Duodenal mucosa (tissue), 2 donors: ENCODE results near the gene GPD1L.

Experiments used
- H3K27ac ChIP-seq: one replicate; pipeline ENCODE4 v1.7.0; 2013; ENCODE audit warnings: low read depth, low read length
- H3K27me3 ChIP-seq, 2 donors: one replicate each; pipeline ENCODE4 v1.7.0; 2013; ENCODE audit warnings: low read length in 2 of 2, control low read depth in 1 of 2; ENCODE audit not compliant: insufficient read depth in 2 of 2, control insufficient read depth in 1 of 2
- H3K36me3 ChIP-seq, 2 donors: one replicate each; pipeline ENCODE4 v1.7.0; 2013; ENCODE audit warnings: low read length in 2 of 2, control low read depth in 1 of 2; ENCODE audit not compliant: insufficient read depth in 2 of 2, control insufficient read depth in 1 of 2
- H3K4me1 ChIP-seq, 2 donors: one replicate each; pipeline ENCODE4 v1.7.0; 2013; ENCODE audit warnings: low read length in 2 of 2, control low read depth in 1 of 2; ENCODE audit not compliant: insufficient read depth in 2 of 2, control insufficient read depth in 1 of 2
- H3K4me3 ChIP-seq, 2 donors: one replicate each; pipeline ENCODE4 v1.7.0; 2013; ENCODE audit warnings: low read length in 2 of 2, low read depth in 1 of 2
- H3K9ac ChIP-seq, 2 donors: one replicate each; pipeline ENCODE4 v1.7.0; 2013; ENCODE audit warnings: low read length in 2 of 2, low read depth in 1 of 2
- H3K9me3 ChIP-seq, 2 donors: one replicate each; pipeline ENCODE4 v1.7.0; 2013; ENCODE audit warnings: low read length in 2 of 2, control low read depth in 1 of 2; ENCODE audit not compliant: control insufficient read depth in 1 of 2

The GPD1L gene

GRCh38 chr3:32175607-32176197 lies 69.3 kb downstream of the GPD1L start:
- Histone ChIP-seq H3K4me3 (no peak overlapping the region), H3K9ac (no peak overlapping the region), H3K4me1 (peaks cover 0 to 4% of the 10 kb centered on the region in 2 donors), H3K27me3 (no peaks in the 10 kb centered on the region), H3K27ac (no peak overlapping the region), H3K9me3 (peaks cover 0 to 5% of the 10 kb centered on the region in 2 donors), H3K36me3 (no peaks in the 10 kb centered on the region)

GRCh38 chr3:32176989-32177701 lies 70.7 kb downstream of the GPD1L start:
- H3K9ac ChIP-seq = no peak overlapping the region
- no peak overlapping the region for H3K27ac ChIP-seq
- peaks cover 0 to 4% of the 10 kb centered on the region in 2 donors for H3K4me1 ChIP-seq
- no peaks in the 10 kb centered on the region for H3K36me3 ChIP-seq
- H3K27me3 ChIP-seq = no peaks in the 10 kb centered on the region
- H3K4me3 ChIP-seq = peak overlapping the region in 1 of 2 donors; percentile 5
- H3K9me3 ChIP-seq = no peaks in the 10 kb centered on the region

- H3K4me3 ChIP-seq = peak overlapping the region in 1 of 2 donors; percentile 5
- H3K27ac ChIP-seq = no peak overlapping the region
Observed at GRCh38 chr3:32177702-32178198, 71.3 kb downstream of the GPD1L start.

GRCh38 chr3:32180141-32180784 lies 73.8 kb downstream of the GPD1L start:
- no peak overlapping the region for H3K27ac ChIP-seq
- H3K36me3 ChIP-seq = no peaks in the 10 kb centered on the region
- no peaks in the 10 kb centered on the region for H3K27me3 ChIP-seq
- H3K9ac ChIP-seq = no peak overlapping the region
- no peaks in the 10 kb centered on the region for H3K9me3 ChIP-seq
- no peak overlapping the region for H3K4me3 ChIP-seq
- H3K4me1 ChIP-seq = peaks cover 0 to 4% of the 10 kb centered on the region in 2 donors

More at GRCh38 chr3:32177702-32178198, 71.3 kb downstream of the GPD1L start:
- no peaks in the 10 kb centered on the region for H3K9me3 ChIP-seq
- no peak overlapping the region for H3K9ac ChIP-seq
- peaks cover 0 to 4% of the 10 kb centered on the region in 2 donors for H3K4me1 ChIP-seq
- H3K36me3 ChIP-seq = no peaks in the 10 kb centered on the region
- H3K27me3 ChIP-seq = no peaks in the 10 kb centered on the region

- H3K4me3 ChIP-seq = no peak overlapping the region
- no peak overlapping the region for H3K9ac ChIP-seq
- peaks cover 0 to 4% of the 10 kb centered on the region in 2 donors for H3K4me1 ChIP-seq
- no peaks in the 10 kb centered on the region for H3K27me3 ChIP-seq
- no peak overlapping the region for H3K27ac ChIP-seq
- no peaks in the 10 kb centered on the region for H3K9me3 ChIP-seq
- no peaks in the 10 kb centered on the region for H3K36me3 ChIP-seq
Observed at GRCh38 chr3:32181365-32181764, 74.9 kb downstream of the GPD1L start.

- H3K27ac ChIP-seq = no peak overlapping the region
- H3K4me1 ChIP-seq = peaks cover 0 to 4% of the 10 kb centered on the region in 2 donors
- no peaks in the 10 kb centered on the region for H3K27me3 ChIP-seq
- no peak overlapping the region for H3K9ac ChIP-seq
- no peaks in the 10 kb centered on the region for H3K36me3 ChIP-seq
- no peaks in the 10 kb centered on the region for H3K9me3 ChIP-seq
- H3K4me3 ChIP-seq = no peak overlapping the region
Observed at GRCh38 chr3:32181796-32182195, 75.4 kb downstream of the GPD1L start.

- H3K4me1 ChIP-seq = no peaks in the 10 kb centered on the region
- no peak overlapping the region for H3K4me3 ChIP-seq
- H3K27me3 ChIP-seq = no peaks in the 10 kb centered on the region
- no peaks in the 10 kb centered on the region for H3K36me3 ChIP-seq
- no peaks in the 10 kb centered on the region for H3K9me3 ChIP-seq
- no peak overlapping the region for H3K27ac ChIP-seq
- no peak overlapping the region for H3K9ac ChIP-seq
Observed at GRCh38 chr3:32184187-32184730, 77.8 kb downstream of the GPD1L start.

GRCh38 chr3:32186097-32186496 lies 79.7 kb downstream of the GPD1L start:
- Histone ChIP-seq H3K27ac (no peak overlapping the region), H3K9me3 (no peaks in the 10 kb centered on the region), H3K36me3 (no peaks in the 10 kb centered on the region), H3K4me3 (no peak overlapping the region), H3K27me3 (no peaks in the 10 kb centered on the region), H3K9ac (no peak overlapping the region), H3K4me1 (no peaks in the 10 kb centered on the region)

- no peak overlapping the region for H3K4me3 ChIP-seq
- H3K9me3 ChIP-seq = no peaks in the 10 kb centered on the region
- H3K36me3 ChIP-seq = no peaks in the 10 kb centered on the region
- no peak overlapping the region for H3K27ac ChIP-seq
- no peaks in the 10 kb centered on the region for H3K27me3 ChIP-seq
- no peak overlapping the region for H3K9ac ChIP-seq
- H3K4me1 ChIP-seq = no peaks in the 10 kb centered on the region
Observed at GRCh38 chr3:32186876-32187275, 80.5 kb downstream of the GPD1L start.

GRCh38 chr3:32189693-32190092 lies 83.3 kb downstream of the GPD1L start:
- H3K9me3 ChIP-seq = no peaks in the 10 kb centered on the region
- no peak overlapping the region for H3K4me3 ChIP-seq
- H3K36me3 ChIP-seq = no peaks in the 10 kb centered on the region
- H3K9ac ChIP-seq = no peak overlapping the region
- no peak overlapping the region for H3K27ac ChIP-seq
- H3K4me1 ChIP-seq = no peaks in the 10 kb centered on the region
- H3K27me3 ChIP-seq = no peaks in the 10 kb centered on the region
